MM.1S (cell line): ENCODE measurements around the gene LMBRD1.
A peak's percentile ranks its signal among the peaks of the same experiment; 100 is the strongest.
"Not testable (repeated sequence)": the region's sequence is repeated elsewhere in the genome, so short reads cannot be mapped to it uniquely, and the experiment has no call there.

Experiments used
- DNase-seq: peaks from one replicate; pipeline ENCODE4 v3.0.0-alpha.2; 2015
- H2AFZ ChIP-seq: fragments of 300-600 bp; sonication (generic); 2 replicates; pipeline ENCODE4 v1.6.0; 2016; ENCODE audit warnings: antibody characterized with exemption, low read length
- H3F3A ChIP-seq: fragments of 300-600 bp; sonication (generic); 2 replicates; pipeline ENCODE4 v1.6.1; 2016; ENCODE audit warnings: mild to moderate bottlenecking, antibody characterized with exemption, low read length, moderate library complexity, mixed read lengths; ENCODE audit not compliant: insufficient read depth
- H3K27ac ChIP-seq: fragments of 300-600 bp; sonication (generic); 2 replicates; pipeline ENCODE4 v1.5.1; 2016; ENCODE audit warnings: mild to moderate bottlenecking, low read length
- H3K27me3 ChIP-seq: fragments of 300-600 bp; sonication (generic); replicated peaks from 2 replicates; pipeline ENCODE4 v1.6.0; 2016; ENCODE audit warnings: low read length; ENCODE audit not compliant: insufficient read depth
- H3K36me3 ChIP-seq: fragments of 300-600 bp; sonication (generic); replicated peaks from 2 replicates; pipeline ENCODE4 v1.6.1; 2016; ENCODE audit warnings: mild to moderate bottlenecking, low read length, mixed read lengths; ENCODE audit not compliant: insufficient read depth
- H3K4me1 ChIP-seq: fragments of 300-600 bp; sonication (generic); 2 replicates; pipeline ENCODE4 v1.6.1; 2016; ENCODE audit warnings: low read length, mixed read lengths
- H3K4me2 ChIP-seq: fragments of 300-600 bp; sonication (generic); 2 replicates; pipeline ENCODE4 v1.6.0; 2016; ENCODE audit warnings: low read depth, low read length
- H3K4me3 ChIP-seq: fragments of 300-600 bp; sonication (generic); 2 replicates; pipeline ENCODE4 v1.5.1; 2016; ENCODE audit warnings: low read length, mixed read lengths
- H3K79me2 ChIP-seq: fragments of 300-600 bp; sonication (generic); 2 replicates; pipeline ENCODE4 v1.6.1; 2016; ENCODE audit warnings: mixed run types, low read length, mixed read lengths
- H3K9ac ChIP-seq: fragments of 300-600 bp; sonication (generic); 2 replicates; pipeline ENCODE4 v1.6.1; 2016; ENCODE audit warnings: low read length, mixed read lengths
- H3K9me2 ChIP-seq: fragments of 300-600 bp; sonication (generic); replicated peaks from 2 replicates; pipeline ENCODE4 v1.6.1; 2016; ENCODE audit warnings: mild to moderate bottlenecking, low read length, mixed read lengths; ENCODE audit not compliant: insufficient read depth
- H3K9me3 ChIP-seq: fragments of 300-600 bp; sonication (generic); replicated peaks from 2 replicates; pipeline ENCODE4 v1.6.1; 2016; ENCODE audit warnings: mild to moderate bottlenecking, low read length, mixed read lengths; ENCODE audit not compliant: insufficient read depth
- H4K20me1 ChIP-seq: fragments of 300-600 bp; sonication (generic); 2 replicates; pipeline ENCODE4 v1.6.1; 2016; ENCODE audit warnings: mild to moderate bottlenecking, low read length, moderate library complexity, mixed read lengths; ENCODE audit not compliant: insufficient read depth
- CTCF ChIP-seq: fragments of 300-600 bp; sonication (generic); IDR thresholded peaks from 2 replicates; pipeline ENCODE4 v1.5.1; 2016; ENCODE audit warnings: antibody characterized with exemption, low read length, mixed read lengths
- EZH2 ChIP-seq: fragments of 300-600 bp; sonication (generic); optimal IDR thresholded peaks from 2 replicates; pipeline ENCODE3; 2017; ENCODE audit warnings: low read depth, mild to moderate bottlenecking, antibody characterized with exemption, low read length, mixed read lengths
- EZH2phosphoT487 ChIP-seq: fragments of 300-600 bp; sonication (generic); IDR thresholded peaks from 2 replicates; pipeline ENCODE4 v1.6.1; 2018; ENCODE audit warnings: antibody characterized with exemption, low read length

Gene LMBRD1

GRCh38 chr6:69801225-69801624, 4.4 kb upstream of the LMBRD1 start:
- 0 out of 2 replicates have a peak, but pooled peaks cover 4% of the 10 kb centered on the region for H3K4me1 ChIP-seq
- H3K27ac ChIP-seq = no peak overlapping the region
- no peak overlapping the region for H3K4me3 ChIP-seq
- no peaks in the 10 kb centered on the region for H3K36me3 ChIP-seq
- no peaks in the 10 kb centered on the region for H4K20me1 ChIP-seq
- no peak for DNase-seq
- H3K4me2 ChIP-seq = no peak overlapping the region
- H3F3A ChIP-seq = peaks cover 5% of the 10 kb centered on the region
- H3K27me3 ChIP-seq = no peaks in the 10 kb centered on the region
- no peaks in the 10 kb centered on the region for H3K9me3 ChIP-seq
- no peak overlapping the region for H2AFZ ChIP-seq
- TF ChIP-seq EZH2phosphoT487 (no peak), EZH2 (no peak), CTCF (no peak)
- no peaks in the 10 kb centered on the region for H3K9me2 ChIP-seq
- no peaks in the 10 kb centered on the region for H3K79me2 ChIP-seq
- H3K9ac ChIP-seq = no peak overlapping the region

- H3K4me2 ChIP-seq, DNase-seq: not testable (repeated sequence)
These were observed 2.0 kb upstream of the LMBRD1 start for GRCh38 chr6:69798796-69799195.

GRCh38 chr6:69796073-69796641, 653 bp downstream of the LMBRD1 start:
- Histone ChIP-seq H3K4me1 (peaks cover 11% of the 10 kb centered on the region), H3K79me2 (peaks cover 39% of the 10 kb centered on the region), H2AFZ (peak overlapping the region; percentile 69), H4K20me1 (no peaks in the 10 kb centered on the region), H3K9me3 (no peaks in the 10 kb centered on the region), H3K36me3 (no peaks in the 10 kb centered on the region), H3K9ac (peak overlapping the region; percentile 94), H3K9me2 (no peaks in the 10 kb centered on the region), H3K27me3 (no peaks in the 10 kb centered on the region), H3K4me2 (peak overlapping the region; percentile 46), H3F3A (peaks cover 15% of the 10 kb centered on the region), H3K27ac (peak overlapping the region; percentile 94), H3K4me3 (peak overlapping the region; percentile 86)
- no peak for TF ChIP-seq EZH2phosphoT487
- no peak for TF ChIP-seq EZH2
- TF ChIP-seq CTCF = no peak
- DNase-seq = peak; percentile 81

More at GRCh38 chr6:69798796-69799195, 2.0 kb upstream of the LMBRD1 start:
- H3K79me2 ChIP-seq = peaks cover 17% of the 10 kb centered on the region
- H3K9ac ChIP-seq, H3K9me2 ChIP-seq, H4K20me1 ChIP-seq, H3K27me3 ChIP-seq, H3K4me3 ChIP-seq, H3K36me3 ChIP-seq, H3K9me3 ChIP-seq, H3K27ac ChIP-seq, H2AFZ ChIP-seq: not testable (repeated sequence)
- peaks cover 15% of the 10 kb centered on the region for H3F3A ChIP-seq
- peaks cover 11% of the 10 kb centered on the region for H3K4me1 ChIP-seq

GRCh38 chr6:69795469-69796072, 1.2 kb downstream of the LMBRD1 start:
- peak; percentile 24; the same call in 1 of the 2 replicates for TF ChIP-seq CTCF
- TF ChIP-seq EZH2phosphoT487 = no peak
- TF ChIP-seq EZH2 = no peak
- Histone ChIP-seq H3K27me3 (no peaks in the 10 kb centered on the region), H3K4me2 (peak overlapping the region; percentile 46), H3K9me2 (no peaks in the 10 kb centered on the region), H3K9me3 (no peaks in the 10 kb centered on the region), H3K27ac (peak overlapping the region; percentile 94), H3K79me2 (peaks cover 45% of the 10 kb centered on the region), H4K20me1 (no peaks in the 10 kb centered on the region), H3K4me1 (peaks cover 11% of the 10 kb centered on the region), H3K9ac (peak overlapping the region; percentile 94), H3F3A (peaks cover 15% of the 10 kb centered on the region), H3K4me3 (peak overlapping the region; percentile 86), H2AFZ (peak overlapping the region; percentile 69), H3K36me3 (no peaks in the 10 kb centered on the region)
- peak; percentile 21 for DNase-seq
